ENCODE data around the gene PNMA1. TPM values are rescaled to one million over a fixed set of nuclear protein-coding genes. Genes with fewer than 3 reads are reported as not detected.
"Not testable (repeated sequence)": the region's sequence is repeated elsewhere in the genome, so short reads cannot be mapped to it uniquely, and the experiment has no call there.

Gene PNMA1
- total RNA-seq, 1 experiment from 2014 or later = 16.8 TPM

GRCh38 chr14:73717711-73718417, 3.7 kb upstream of the PNMA1 start:
- no peak for DNase-seq (ENCODE audit: low read depth)

GRCh38 chr14:73717266-73717665, 3.1 kb upstream of the PNMA1 start:
- peak; percentile 34 for DNase-seq (ENCODE audit: low read depth)

GRCh38 chr14:73715707-73716106, 1.5 kb upstream of the PNMA1 start:
- DNase-seq (ENCODE audit: low read depth) = no peak

GRCh38 chr14:73714656-73715081, 485 bp upstream of the PNMA1 start:
- DNase-seq (ENCODE audit: low read depth) = peak; percentile 48

- peak; percentile 56 for DNase-seq (ENCODE audit: low read depth)
Measured at GRCh38 chr14:73713206-73713802, 880 bp downstream of the PNMA1 start.

GRCh38 chr14:73712540-73713180, 1.5 kb downstream of the PNMA1 start:
- peak; percentile 48 for DNase-seq (ENCODE audit: low read depth)

- no peak for DNase-seq (ENCODE audit: low read depth)
Measured at GRCh38 chr14:73712071-73712506, 2.1 kb downstream of the PNMA1 start.

GRCh38 chr14:73710737-73711136, 3.4 kb downstream of the PNMA1 start:
- DNase-seq (ENCODE audit: low read depth) = no peak

GRCh38 chr14:73709904-73710469, 4.2 kb downstream of the PNMA1 start:
- DNase-seq (ENCODE audit: low read depth) = no peak

GRCh38 chr14:73708076-73708475, 6.1 kb downstream of the PNMA1 start:
- not testable (repeated sequence) for DNase-seq (ENCODE audit: low read depth)

GRCh38 chr14:73700325-73700724, 13.9 kb downstream of the PNMA1 start:
- DNase-seq (ENCODE audit: low read depth) = no peak

GRCh38 chr14:73696466-73697400, 17.5 kb downstream of the PNMA1 start:
- peak; percentile 84 for DNase-seq (ENCODE audit: low read depth)

GRCh38 chr14:73695997-73696396, 18.2 kb downstream of the PNMA1 start:
- no peak for DNase-seq (ENCODE audit: low read depth)

- no peak for DNase-seq (ENCODE audit: low read depth)
Measured at GRCh38 chr14:73695082-73695481, 19.1 kb downstream of the PNMA1 start.

- no peak for DNase-seq (ENCODE audit: low read depth)
Measured at GRCh38 chr14:73694083-73694482, 20.1 kb downstream of the PNMA1 start.

GRCh38 chr14:73686901-73687300, 27.3 kb downstream of the PNMA1 start:
- DNase-seq (ENCODE audit: low read depth) = no peak

GRCh38 chr14:73685328-73685727, 28.9 kb downstream of the PNMA1 start:
- DNase-seq (ENCODE audit: low read depth) = no peak

- no peak for DNase-seq (ENCODE audit: low read depth)
Measured at GRCh38 chr14:73684627-73685026, 29.6 kb downstream of the PNMA1 start.

GRCh38 chr14:73680821-73681220, 33.4 kb downstream of the PNMA1 start:
- DNase-seq (ENCODE audit: low read depth) = no peak

GRCh38 chr14:73678698-73679097, 35.5 kb downstream of the PNMA1 start:
- DNase-seq (ENCODE audit: low read depth) = no peak

- DNase-seq (ENCODE audit: low read depth) = no peak
Measured at GRCh38 chr14:73674986-73675385, 39.2 kb downstream of the PNMA1 start.

GRCh38 chr14:73667854-73668253, 46.3 kb downstream of the PNMA1 start:
- no peak for DNase-seq (ENCODE audit: low read depth)
